Activated naive CD8-positive, alpha-beta T cell treated with anti-CD3 and anti-CD28 coated beads, Interleukin-2, amount 50 U/mL, for 24 hours (primary cell): ENCODE data around the gene TMPRSS6.

ENCODE experiments used
- ATAC-seq: fragments of 150-1000 bp; cut with Tn5 transposase; one replicate; pipeline ENCODE4 v1.10.0; 2021
- DNase-seq: peaks from one replicate; pipeline ENCODE4 v3.0.0; 2021
- H3K27ac Mint-ChIP-seq: one replicate; pipeline ENCODE4 v1.8.0; 2021; ENCODE audit warnings: mild to moderate bottlenecking, mixed read lengths
- H3K27me3 Mint-ChIP-seq: one replicate; pipeline ENCODE4 v1.8.0; 2021; ENCODE audit warnings: mixed read lengths
- H3K36me3 Mint-ChIP-seq: one replicate; pipeline ENCODE4 v1.8.0; 2021; ENCODE audit warnings: low read depth, mixed read lengths
- H3K4me1 Mint-ChIP-seq: one replicate; pipeline ENCODE4 v1.8.0; 2021; ENCODE audit warnings: mixed read lengths
- H3K4me3 Mint-ChIP-seq: one replicate; pipeline ENCODE4 v1.8.0; 2021; ENCODE audit warnings: mild to moderate bottlenecking, moderate library complexity, mixed read lengths
- H3K9me3 Mint-ChIP-seq: one replicate; pipeline ENCODE4 v1.8.0; 2021; ENCODE audit warnings: mixed read lengths

Gene TMPRSS6

DNA sequence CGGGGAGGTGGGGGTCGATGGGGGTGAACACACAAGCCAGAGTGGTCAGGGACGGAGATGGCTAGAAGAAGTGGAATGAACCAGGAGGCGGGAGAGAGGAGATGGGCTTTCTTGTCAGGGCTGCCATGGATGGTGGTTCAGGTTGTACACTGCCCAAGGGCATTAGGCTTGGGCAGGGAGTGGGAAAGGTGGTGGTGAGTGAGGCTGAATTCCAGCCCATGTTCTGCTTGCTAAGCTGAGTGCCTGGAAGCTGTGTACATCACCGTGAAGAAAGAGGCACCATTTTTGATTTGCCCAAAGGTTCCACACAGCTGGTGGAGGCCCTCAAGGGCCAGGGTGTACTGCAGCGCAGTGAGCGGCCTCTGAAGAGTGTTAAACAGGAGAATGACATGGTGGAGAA lies 23.3 kb upstream of the TMPRSS6 start:
- H3K36me3 Mint-ChIP-seq: peaks cover 47% of the 10 kb centered on the region
- ATAC-seq: no peak
- H3K4me3 Mint-ChIP-seq: no peak overlapping the region
- peak overlapping the region; percentile 17 for H3K27ac Mint-ChIP-seq
- peaks cover 17% of the 10 kb centered on the region for H3K4me1 Mint-ChIP-seq
- no peaks in the 10 kb centered on the region for H3K27me3 Mint-ChIP-seq
- no peak for DNase-seq
- no peaks in the 10 kb centered on the region for H3K9me3 Mint-ChIP-seq

- Mint-ChIP-seq H3K9me3 (no peaks in the 10 kb centered on the region), H3K4me3 (peak overlapping the region; percentile 26), H3K27me3 (no peaks in the 10 kb centered on the region), H3K36me3 (peaks cover 35% of the 10 kb centered on the region), H3K27ac (no peak overlapping the region), H3K4me1 (peaks cover 16% of the 10 kb centered on the region)
- ATAC-seq: no peak
- no peak for DNase-seq
These were observed 20.4 kb upstream of the TMPRSS6 start for GRCh38 chr22:37129866-37130441.

- H3K27me3 Mint-ChIP-seq: no peaks in the 10 kb centered on the region
- H3K4me1 Mint-ChIP-seq: peaks cover 28% of the 10 kb centered on the region
- peaks cover 31% of the 10 kb centered on the region for H3K36me3 Mint-ChIP-seq
- no peaks in the 10 kb centered on the region for H3K9me3 Mint-ChIP-seq
- no peak overlapping the region for H3K4me3 Mint-ChIP-seq
- no peak overlapping the region for H3K27ac Mint-ChIP-seq
- ATAC-seq (no peak), DNase-seq (no peak)
These were observed 19.2 kb upstream of the TMPRSS6 start for GRCh38 chr22:37128555-37129281.

- ATAC-seq (no peak), DNase-seq (no peak)
- Mint-ChIP-seq H3K27ac (no peak overlapping the region), H3K9me3 (no peaks in the 10 kb centered on the region), H3K4me1 (peaks cover 41% of the 10 kb centered on the region), H3K27me3 (no peaks in the 10 kb centered on the region), H3K36me3 (peaks cover 22% of the 10 kb centered on the region), H3K4me3 (no peak overlapping the region)
These were observed 17.9 kb upstream of the TMPRSS6 start for GRCh38 chr22:37127350-37127878.

GRCh38 chr22:37126882-37127281 lies 17.4 kb upstream of the TMPRSS6 start:
- H3K36me3 Mint-ChIP-seq: peaks cover 20% of the 10 kb centered on the region
- no peak overlapping the region for H3K27ac Mint-ChIP-seq
- H3K4me1 Mint-ChIP-seq: peaks cover 47% of the 10 kb centered on the region
- no peak overlapping the region for H3K4me3 Mint-ChIP-seq
- H3K9me3 Mint-ChIP-seq: no peaks in the 10 kb centered on the region
- ATAC-seq (no peak), DNase-seq (peak; percentile 49)
- no peaks in the 10 kb centered on the region for H3K27me3 Mint-ChIP-seq

- no peaks in the 10 kb centered on the region for H3K27me3 Mint-ChIP-seq
- DNase-seq: no peak
- no peaks in the 10 kb centered on the region for H3K9me3 Mint-ChIP-seq
- H3K4me3 Mint-ChIP-seq: no peak overlapping the region
- H3K36me3 Mint-ChIP-seq: peaks cover 19% of the 10 kb centered on the region
- no peak for ATAC-seq
- H3K4me1 Mint-ChIP-seq: peaks cover 50% of the 10 kb centered on the region
- peak overlapping the region; percentile 35 for H3K27ac Mint-ChIP-seq
These were observed 16.9 kb upstream of the TMPRSS6 start for GRCh38 chr22:37126383-37126782.

DNA sequence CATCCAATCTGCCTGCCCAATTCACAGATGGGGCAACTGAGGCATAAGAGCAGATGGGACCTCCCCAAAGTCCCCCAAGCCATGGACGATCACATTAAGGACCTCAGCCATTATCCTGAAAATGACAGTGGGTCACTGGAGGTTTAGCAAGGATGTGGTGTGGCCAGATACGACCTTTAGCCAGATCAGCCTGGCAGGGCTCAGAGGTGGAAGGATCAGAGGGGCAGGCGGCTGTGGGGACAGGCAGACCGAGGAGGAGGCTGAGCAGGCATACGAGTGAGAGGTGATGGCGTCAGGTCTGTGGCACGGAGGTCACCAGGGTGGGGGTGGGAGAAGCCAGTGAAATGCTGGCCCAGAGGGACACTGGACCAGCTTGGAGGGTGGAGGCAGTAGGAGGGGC lies 14.1 kb upstream of the TMPRSS6 start:
- DNase-seq (no peak), ATAC-seq (no peak)
- Mint-ChIP-seq H3K27me3 (no peaks in the 10 kb centered on the region), H3K9me3 (no peaks in the 10 kb centered on the region), H3K4me1 (peaks cover 74% of the 10 kb centered on the region), H3K4me3 (peak overlapping the region; percentile 76), H3K36me3 (peaks cover 15% of the 10 kb centered on the region), H3K27ac (peak overlapping the region; percentile 96)

DNA sequence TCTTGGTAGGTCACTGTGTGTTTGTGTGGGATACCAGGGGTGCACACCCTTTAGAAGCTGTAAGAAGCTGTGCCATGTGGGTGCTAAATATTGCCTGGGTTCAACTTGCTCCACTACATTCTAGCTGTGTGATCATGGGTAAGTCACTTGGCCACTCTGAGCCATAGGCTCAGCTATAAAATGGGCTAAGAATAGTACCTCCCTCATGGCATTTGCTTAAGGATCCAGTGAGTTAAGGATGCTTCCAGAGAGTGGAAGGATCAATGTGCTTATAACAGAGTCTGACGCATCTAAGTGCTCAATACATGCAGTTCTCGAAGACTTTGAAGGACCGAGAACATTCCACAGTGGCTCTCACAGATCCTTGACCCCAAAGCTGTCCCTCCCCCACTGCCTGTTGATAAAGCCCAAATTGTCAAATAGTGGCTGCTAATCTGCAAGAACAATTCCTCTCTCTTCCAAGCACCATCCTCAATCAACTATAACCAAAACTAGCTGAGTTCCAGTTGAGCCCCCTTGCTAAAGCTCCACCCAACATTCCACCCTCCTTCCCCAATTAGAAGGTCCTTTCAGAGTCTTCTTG lies 13.2 kb upstream of the TMPRSS6 start:
- Mint-ChIP-seq H3K9me3 (no peaks in the 10 kb centered on the region), H3K4me3 (peak overlapping the region; percentile 76), H3K36me3 (peaks cover 16% of the 10 kb centered on the region), H3K27me3 (no peaks in the 10 kb centered on the region), H3K4me1 (peaks cover 83% of the 10 kb centered on the region), H3K27ac (peak overlapping the region; percentile 96)
- ATAC-seq: no peak
- no peak for DNase-seq

GRCh38 chr22:37121887-37122591 lies 12.5 kb upstream of the TMPRSS6 start:
- Mint-ChIP-seq H3K27ac (peak overlapping the region; percentile 96), H3K27me3 (no peaks in the 10 kb centered on the region), H3K9me3 (no peaks in the 10 kb centered on the region), H3K4me1 (peaks cover 87% of the 10 kb centered on the region), H3K4me3 (peak overlapping the region; percentile 76), H3K36me3 (peaks cover 16% of the 10 kb centered on the region)
- ATAC-seq (peak; percentile 97), DNase-seq (peak; percentile 87)

DNA sequence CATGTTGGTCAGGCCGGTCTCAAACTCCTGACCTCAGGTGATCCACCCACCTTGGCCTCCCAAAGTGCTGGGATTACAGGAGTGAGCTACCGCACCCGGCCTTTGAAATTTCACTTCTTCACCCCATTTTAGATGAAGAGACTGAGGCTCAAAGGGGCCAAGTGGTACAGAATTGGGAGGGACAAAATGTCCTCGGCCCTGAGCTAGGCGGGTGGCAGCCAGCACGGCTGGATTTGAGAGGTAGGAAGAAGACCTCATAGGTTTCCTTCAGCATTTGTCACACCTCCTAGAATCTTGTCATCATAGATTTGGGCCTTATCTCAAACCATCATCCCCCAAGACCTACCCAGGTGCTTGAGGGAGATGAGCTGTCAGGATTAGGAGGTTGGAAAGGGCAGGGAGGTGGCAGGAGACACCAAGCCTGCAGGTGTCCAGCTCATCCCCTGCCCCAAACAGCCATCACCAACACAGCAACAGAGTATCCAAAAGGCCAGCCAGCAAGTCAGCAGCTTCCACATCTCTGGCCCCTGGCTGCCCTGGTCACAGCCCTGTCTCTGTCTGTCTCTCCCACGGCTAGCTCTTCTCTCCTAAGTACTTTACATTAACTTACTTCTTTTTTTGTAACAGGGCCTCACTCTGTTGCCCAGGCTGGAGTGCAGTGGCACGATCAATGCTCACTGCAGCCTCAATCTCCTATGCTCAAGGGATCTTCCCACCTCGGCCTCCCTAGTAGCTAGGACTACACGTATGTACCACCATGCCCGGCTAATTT lies 11.2 kb upstream of the TMPRSS6 start:
- ATAC-seq (no peak), DNase-seq (no peak)
- Mint-ChIP-seq H3K9me3 (no peaks in the 10 kb centered on the region), H3K27ac (peak overlapping the region; percentile 96), H3K36me3 (peaks cover 14% of the 10 kb centered on the region), H3K4me3 (peak overlapping the region; percentile 76), H3K4me1 (peaks cover 84% of the 10 kb centered on the region), H3K27me3 (no peaks in the 10 kb centered on the region)

DNA sequence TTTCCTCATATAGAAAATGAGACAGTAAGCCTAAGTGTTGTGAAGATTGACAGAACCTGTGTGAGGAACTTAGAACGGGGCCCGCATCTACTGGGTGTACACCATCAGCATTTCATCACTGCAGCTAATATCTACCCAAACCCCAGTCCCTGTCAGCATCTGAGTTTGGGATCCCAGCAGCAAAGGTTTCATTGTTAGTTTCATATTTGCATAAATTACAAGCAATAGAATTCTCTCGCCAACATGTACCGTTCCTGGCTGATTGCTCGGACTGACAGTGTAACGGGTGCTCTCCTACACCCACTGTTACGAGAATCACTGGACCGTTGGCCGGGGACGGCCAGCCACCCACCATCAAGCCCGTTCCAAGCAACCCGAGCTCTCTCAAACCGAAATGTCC lies 10.4 kb upstream of the TMPRSS6 start:
- no peak for DNase-seq
- Mint-ChIP-seq H3K27ac (peak overlapping the region; percentile 96), H3K4me1 (peaks cover 84% of the 10 kb centered on the region), H3K36me3 (peaks cover 13% of the 10 kb centered on the region), H3K27me3 (no peaks in the 10 kb centered on the region), H3K9me3 (no peaks in the 10 kb centered on the region), H3K4me3 (peak overlapping the region; percentile 16)
- no peak for ATAC-seq

GRCh38 chr22:37118083-37118482 lies 8.6 kb upstream of the TMPRSS6 start:
- H3K4me1 Mint-ChIP-seq: peaks cover 66% of the 10 kb centered on the region

GRCh38 chr22:37117092-37117491 lies 7.6 kb upstream of the TMPRSS6 start:
- Mint-ChIP-seq H3K9me3 (no peaks in the 10 kb centered on the region), H3K4me3 (no peak overlapping the region), H3K27me3 (no peaks in the 10 kb centered on the region), H3K36me3 (peaks cover 9% of the 10 kb centered on the region), H3K27ac (no peak overlapping the region), H3K4me1 (peaks cover 56% of the 10 kb centered on the region)
- DNase-seq (no peak), ATAC-seq (no peak)

More at GRCh38 chr22:37118083-37118482, 8.6 kb upstream of the TMPRSS6 start:
- H3K9me3 Mint-ChIP-seq: no peaks in the 10 kb centered on the region
- no peaks in the 10 kb centered on the region for H3K27me3 Mint-ChIP-seq
- no peak for ATAC-seq
- no peak overlapping the region for H3K4me3 Mint-ChIP-seq
- DNase-seq: no peak
- H3K36me3 Mint-ChIP-seq: peaks cover 9% of the 10 kb centered on the region
- peak overlapping the region; percentile 73 for H3K27ac Mint-ChIP-seq

DNA sequence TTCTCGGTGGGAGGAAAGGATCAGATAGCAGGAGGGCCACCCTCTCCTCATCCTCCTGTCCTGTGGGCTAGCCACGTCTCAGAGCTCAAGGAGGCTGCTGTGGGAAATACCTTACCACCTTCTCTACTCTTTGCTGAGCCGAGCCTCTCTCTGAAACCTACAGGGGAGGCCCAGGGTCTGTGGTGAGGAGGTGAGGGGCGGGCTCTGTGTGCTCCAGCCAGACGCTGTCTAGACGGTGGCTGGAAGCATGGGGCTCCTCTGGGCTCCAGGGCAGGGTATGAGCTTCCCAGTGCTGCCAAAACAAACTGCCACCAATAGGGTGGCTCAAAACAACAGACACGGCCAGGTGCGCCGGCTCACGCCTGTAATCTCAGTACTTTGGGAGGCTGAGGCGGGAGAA lies 5.5 kb upstream of the TMPRSS6 start:
- ATAC-seq: no peak
- H3K27ac Mint-ChIP-seq: no peak overlapping the region

More for the DNA sequence above, 5.5 kb upstream of the TMPRSS6 start:
- Mint-ChIP-seq H3K9me3 (no peaks in the 10 kb centered on the region), H3K27me3 (no peaks in the 10 kb centered on the region), H3K36me3 (peaks cover 9% of the 10 kb centered on the region), H3K4me1 (peaks cover 36% of the 10 kb centered on the region), H3K4me3 (no peak overlapping the region)
- no peak for DNase-seq
